Spleen (tissue), 11 donors: ENCODE results near the gene COL28A1. TPM values are rescaled to one million over a fixed set of nuclear protein-coding genes. Genes with fewer than 3 reads are reported as not detected.

Experiments used
- DNase-seq: peaks from one replicate; pipeline ENCODE4 v3.0.0-alpha.2; 2020
- H3K27ac ChIP-seq, 8 donors: fragments of 200-600 bp; sonication (generic) in 7 of 8; 1 replicate in 4 of 8; 2 replicates in 4 of 8; pipeline versions ENCODE4 v1.5.0 to v1.8.0; 2016 to 2021; ENCODE audit warnings: inconsistent platforms in 4 of 8, mild to moderate bottlenecking in 4 of 8, moderate library complexity in 1 of 8
- H3K27me3 ChIP-seq, 7 donors: fragments of 200-600 bp; sonication (generic) in 6 of 7; replicated peaks in 1 of 7; 1 replicate in 4 of 7; 2 replicates in 3 of 7; pipeline versions ENCODE4 v1.5.0 to v1.8.0; 2016 to 2021; ENCODE audit warnings: inconsistent platforms in 3 of 7, mild to moderate bottlenecking in 1 of 7
- H3K36me3 ChIP-seq, 6 donors: fragments of 200-600 bp; sonication (generic) in 5 of 6; 1 replicate in 4 of 6; 2 replicates in 2 of 6; pipeline versions ENCODE4 v1.5.0 to v1.8.0; 2016 to 2021; ENCODE audit warnings: inconsistent platforms in 2 of 6
- H3K4me1 ChIP-seq, 6 donors: fragments of 200-600 bp; sonication (generic) in 5 of 6; 1 replicate in 3 of 6; 2 replicates in 3 of 6; pipeline versions ENCODE4 v1.5.0 to v1.8.0; 2016 to 2021; ENCODE audit warnings: inconsistent platforms in 3 of 6
- H3K4me3 ChIP-seq, 8 donors: fragments of 200-600 bp; sonication (generic) in 7 of 8; 1 replicate in 4 of 8; 2 replicates in 4 of 8; pipeline versions ENCODE4 v1.5.0 to v1.8.0; 2016 to 2021; ENCODE audit warnings: inconsistent platforms in 4 of 8, mild to moderate bottlenecking in 4 of 8, moderate library complexity in 2 of 8
- H3K9me3 ChIP-seq, 8 donors: fragments of 200-600 bp; sonication (generic) in 7 of 8; 1 replicate in 4 of 8; 2 replicates in 4 of 8; pipeline versions ENCODE4 v1.5.0 to v1.8.0; 2016 to 2021; ENCODE audit warnings: inconsistent platforms in 4 of 8
- CTCF ChIP-seq, 11 experiments: fragments of 200-600 bp in 7 of 11; fragments of 450-650 bp in 4 of 11; sonication (generic) in 4 of 11; IDR thresholded peaks in 8 of 11; conservative IDR thresholded peaks in 3 of 11; 1 replicate in 7 of 11; 2 replicates in 4 of 11; pipeline versions ENCODE4 v1.4.0 to v1.8.0; 2016 to 2021; ENCODE audit warnings: antibody characterized with exemption in 11 of 11, inconsistent platforms in 4 of 11, mild to moderate bottlenecking in 1 of 11
- POLR2A ChIP-seq, 3 donors: fragments of 450-650 bp; IDR thresholded peaks; one replicate each; pipeline ENCODE4 v1.5.1; 2017; ENCODE audit warnings: antibody characterized with exemption in 3 of 3, mild to moderate bottlenecking in 1 of 3
- POLR2AphosphoS5 ChIP-seq, 3 donors: sonication (generic); formaldehyde crosslinking; IDR thresholded peaks; one replicate each; pipeline ENCODE4 v1.5.1; 2017; ENCODE audit warnings: antibody characterized with exemption in 3 of 3
- WGBS, 5 donors: extraction: QIAGEN DNeasy Blood & Tissue Kit in 3 of 5; methylation state at CpG; one replicate each; pipeline versions ENCODE4 v1.1.5 to v1.1.7; 2013 to 2018; 5-methylcytosine and 5-hydroxymethylcytosine counted together
- intact Hi-C: fragments of 100-400 bp; cut with DNase I; formaldehyde crosslinking; loops from one replicate; pipeline ENCODE4 v1.15.0; 2023; ENCODE audit warnings: low total_unique reads
- polyA plus RNA-seq, 3 donors: library from polyadenylated mRNA; stranded (reverse); fragments of 200-250 nt; gene quantifications; one replicate each; pipeline ENCODE4 v1.2.1, GENCODE V29; 2013
- total RNA-seq, 7 donors: library from RNA; depleted of rRNA in 3 of 7; stranded (reverse); fragments of >200 nt in 3 of 7; fragmentation: NEBNext Ultra II Directional in 4 of 7; extraction: Animal tissue kit (Norgen Biotek cat#: 25700) in 4 of 7; gene quantifications; one replicate each; pipeline versions ENCODE4 v1.1.0 to v1.2.1, GENCODE V29; 2016 to 2021
- donor health status: healthy with polysubstance abuse.
- donor health status: DM: no; HTN: no; CAD: no; lungs with moderate emphysema.
- donor health status: DM: no; HTN: no; CAD: no.
- donor health status: Bipolar disorder and iron deficiency.
- donor health status: healthy.
- donor health status: DM: no; HTN: no; CAD: no.
- donor health status: DM: yes; HTN: yes; CAD: no.

The COL28A1 gene
- total and polyA plus RNA-seq, 10 donors: 0.08 to 1.6 (median 0.51) TPM

- intact Hi-C loops: no loop called here
- DNase-seq: no peak
- 67 to 76% (median 71%) methylated on average over 3 of the region's 3 CpGs for WGBS, 5 donors
- H3K27me3 ChIP-seq: no peaks in the 10 kb centered on the region
- H3K36me3 ChIP-seq: no peaks in the 10 kb centered on the region
- no peak overlapping the region for H3K27ac ChIP-seq
- TF ChIP-seq CTCF (IDR thresholded peaks at IDR 0.05 in 8 of 11, conservative IDR thresholded peaks at IDR 0.05 in 3 of 11) (no peak), POLR2A (IDR thresholded peaks at IDR 0.05) (no peak), POLR2AphosphoS5 (IDR thresholded peaks at IDR 0.05) (no peak)
- no peaks in the 10 kb centered on the region for H3K4me1 ChIP-seq
- no peaks in the 10 kb centered on the region for H3K9me3 ChIP-seq
- no peak overlapping the region for H3K4me3 ChIP-seq
Measured at GRCh38 chr7:7352845-7353244, 182.8 kb downstream of the COL28A1 start.

- Histone ChIP-seq H3K36me3 (no peaks in the 10 kb centered on the region), H3K9me3 (no peaks in the 10 kb centered on the region), H3K4me3 (no peak overlapping the region), H3K27me3 (no peaks in the 10 kb centered on the region), H3K27ac (no peak overlapping the region), H3K4me1 (no peaks in the 10 kb centered on the region)
- no peak for TF ChIP-seq POLR2A (IDR thresholded peaks at IDR 0.05)
- TF ChIP-seq POLR2AphosphoS5 (IDR thresholded peaks at IDR 0.05): no peak
- TF ChIP-seq CTCF (IDR thresholded peaks at IDR 0.05 in 8 of 11, conservative IDR thresholded peaks at IDR 0.05 in 3 of 11): no peak
- 0 to 36% (median 0%) methylated on average over 1 of the region's 1 CpG for WGBS, 5 donors
- DNase-seq: no peak
- intact Hi-C loops: no loop called here
Measured at GRCh38 chr7:7351832-7352231, 183.8 kb downstream of the COL28A1 start.

- no peak for TF ChIP-seq CTCF (IDR thresholded peaks at IDR 0.05 in 8 of 11, conservative IDR thresholded peaks at IDR 0.05 in 3 of 11)
- TF ChIP-seq POLR2A (IDR thresholded peaks at IDR 0.05): no peak
- TF ChIP-seq POLR2AphosphoS5 (IDR thresholded peaks at IDR 0.05): no peak
- no peaks in the 10 kb centered on the region for H3K9me3 ChIP-seq
- no peaks in the 10 kb centered on the region for H3K4me1 ChIP-seq
- no peak overlapping the region for H3K27ac ChIP-seq
- no peak for DNase-seq
- no peaks in the 10 kb centered on the region for H3K36me3 ChIP-seq
- 30 to 50% (median 39%) methylated on average over 2 of the region's 2 CpGs for whole genome bisulfite sequencing, 5 donors
- no peak overlapping the region for H3K4me3 ChIP-seq
- intact Hi-C loops: no loop called here
- H3K27me3 ChIP-seq: no peaks in the 10 kb centered on the region
Measured at GRCh38 chr7:7351156-7351555, 184.5 kb downstream of the COL28A1 start.

- Histone ChIP-seq H3K9me3 (no peaks in the 10 kb centered on the region), H3K4me3 (no peak overlapping the region), H3K27ac (no peak overlapping the region), H3K27me3 (no peaks in the 10 kb centered on the region), H3K36me3 (no peaks in the 10 kb centered on the region), H3K4me1 (no peaks in the 10 kb centered on the region)
- 89 to 100% (median 94%) methylated on average over 2 of the region's 2 CpGs for WGBS, 5 donors
- intact Hi-C loops: no loop called here
- TF ChIP-seq POLR2AphosphoS5 (IDR thresholded peaks at IDR 0.05) (no peak), POLR2A (IDR thresholded peaks at IDR 0.05) (no peak)
- DNase-seq: no peak
Measured at GRCh38 chr7:7349156-7349555, 186.5 kb downstream of the COL28A1 start.

- intact Hi-C loops: no loop called here
- DNase-seq: no peak
- Histone ChIP-seq H3K4me3 (no peak overlapping the region), H3K27me3 (no peaks in the 10 kb centered on the region), H3K27ac (no peak overlapping the region), H3K36me3 (no peaks in the 10 kb centered on the region), H3K9me3 (no peaks in the 10 kb centered on the region), H3K4me1 (no peaks in the 10 kb centered on the region)
- TF ChIP-seq CTCF (IDR thresholded peaks at IDR 0.05 in 8 of 11, conservative IDR thresholded peaks at IDR 0.05 in 3 of 11): no peak
- no peak for TF ChIP-seq POLR2AphosphoS5 (IDR thresholded peaks at IDR 0.05)
- TF ChIP-seq POLR2A (IDR thresholded peaks at IDR 0.05): no peak
Measured at GRCh38 chr7:7347045-7347444, 188.6 kb downstream of the COL28A1 start.
